Pancreas (tissue), 10 donors: ENCODE data around the gene MMD2. TPM values are rescaled to one million over a fixed set of nuclear protein-coding genes. Genes with fewer than 3 reads are reported as not detected.
A peak's percentile ranks its signal among the peaks of the same experiment; 100 is the strongest.

ENCODE experiments used
- ATAC-seq, 4 donors: fragments of 200-7000 bp; cut with Tn5 transposase; one replicate each; pipeline versions ENCODE4 v1.8.0 to v1.9.1; 2020; ENCODE audit warnings: mild to moderate bottlenecking in 4 of 4, moderate library complexity in 4 of 4
- DNase-seq, 6 donors: peaks; one replicate each; pipeline ENCODE4 v3.0.0-alpha.2; 2020
- FAIRE-seq: peaks from 2 replicates; lab custom pipeline; 2012; peaks lifted over from hg19 to GRCh38; lab: Jason Lieb, UNC
- H3K27ac ChIP-seq, 4 donors: fragments of 200-600 bp; sonication (generic); 1 replicate in 3 of 4; 2 replicates in 1 of 4; pipeline versions ENCODE4 v1.5.0 to v1.8.0; 2020
- H3K27me3 ChIP-seq, 4 donors: fragments of 200-600 bp; one replicate each; pipeline ENCODE4 v1.8.0; 2021
- H3K36me3 ChIP-seq, 3 donors: fragments of 200-600 bp; sonication (generic) in 1 of 3; one replicate each; pipeline versions ENCODE4 v1.5.0 to v1.8.0; 2020 to 2021
- H3K4me1 ChIP-seq, 3 donors: fragments of 200-600 bp; one replicate each; pipeline ENCODE4 v1.8.0; 2021
- H3K4me3 ChIP-seq, 4 donors: fragments of 200-600 bp; sonication (generic) in 2 of 4; one replicate each; pipeline versions ENCODE4 v1.5.0 to v1.8.0; 2020 to 2021
- H3K9me3 ChIP-seq, 4 donors: fragments of 200-600 bp; one replicate each; pipeline ENCODE4 v1.8.0; 2021
- CTCF ChIP-seq, 4 donors: fragments of 200-600 bp; sonication (generic) in 3 of 4; IDR thresholded peaks; one replicate each; pipeline versions ENCODE4 v1.5.0 to v1.8.0; 2021; ENCODE audit warnings: antibody characterized with exemption in 4 of 4
- WGBS, 2 donors: extraction: QIAGEN DNeasy Blood & Tissue Kit; methylation state at CpG; one replicate each; pipeline ENCODE4 v1.1.7; 2013; 5-methylcytosine and 5-hydroxymethylcytosine counted together
- intact Hi-C, 3 donors: fragments of 100-400 bp; cut with DNase I; formaldehyde crosslinking; loops; one replicate each; pipeline versions ENCODE4 v1.11.1 to v1.14.2; 2022
- polyA plus RNA-seq, 2 donors: library from polyadenylated mRNA; stranded (reverse); fragments of 200-250 nt; gene quantifications; one replicate each; pipeline ENCODE4 v1.2.3, GENCODE V29; 2013
- total RNA-seq, 6 donors: library from RNA; stranded (reverse); fragmentation: NEBNext Ultra II Directional in 4 of 6; extraction: Animal tissue kit (Norgen Biotek cat#: 25700) in 4 of 6; gene quantifications; one replicate each; pipeline versions ENCODE4 v1.2.1 to v1.2.4, GENCODE V29; 2021 to 2023
- donor health status: healthy with polysubstance abuse.
- donor health status: DM: no; HTN: no; CAD: no; lungs with moderate emphysema.
- donor health status: DM: no; HTN: no; CAD: no.
- donor health status: control.
- donor health status: control.
- donor health status: Bipolar disorder and iron deficiency.
- donor health status: DM: yes; HTN: yes; CAD: no.
- donor health status: DM: no; HTN: no; CAD: no.
- donor health status: DM: no; HTN: no; CAD: no.
- donor health status: DM: yes; HTN: yes; CAD: no.

Gene MMD2
- total and polyA plus RNA-seq, 8 donors = 0.05 TPM; not detected in 7

GRCh38 chr7:4866528-4867496, 92.2 kb downstream of the MMD2 start:
- H3K4me1 ChIP-seq = no peaks in the 10 kb centered on the region
- no peak for ATAC-seq
- FAIRE-seq = no peak
- H3K27ac ChIP-seq = no peak overlapping the region
- no peaks in the 10 kb centered on the region for H3K9me3 ChIP-seq
- no peak overlapping the region for H3K4me3 ChIP-seq
- 74 to 79% methylated on average over 9 of the region's 9 CpGs for WGBS, 2 donors
- no peaks in the 10 kb centered on the region for H3K36me3 ChIP-seq
- peaks cover 0 to 3% (median 0%) of the 10 kb centered on the region in 4 donors for H3K27me3 ChIP-seq
- intact Hi-C loops = no loop called here
- DNase-seq = no peak
- TF ChIP-seq CTCF (IDR thresholded peaks at IDR 0.05) = no peak

- DNase-seq (no peak), FAIRE-seq (no peak), ATAC-seq (no peak)
- H3K9me3 ChIP-seq = no peaks in the 10 kb centered on the region
- no peaks in the 10 kb centered on the region for H3K36me3 ChIP-seq
- H3K27ac ChIP-seq = no peak overlapping the region
- TF ChIP-seq CTCF (IDR thresholded peaks at IDR 0.05) = no peak
- WGBS, 2 donors = 80 to 86% methylated on average over 14 of the region's 14 CpGs
- H3K4me3 ChIP-seq = peak overlapping the region in 3 of 4 donors; percentile 7 to 39 (median 28)
- peaks cover 0 to 3% (median 0%) of the 10 kb centered on the region in 4 donors for H3K27me3 ChIP-seq
- H3K4me1 ChIP-seq = no peaks in the 10 kb centered on the region
- intact Hi-C loops = no loop called here
Measured at GRCh38 chr7:4862156-4862555, 96.8 kb downstream of the MMD2 start.

- DNase-seq = no peak
- intact Hi-C loops = no loop called here
- Histone ChIP-seq H3K27me3 (peaks cover 0 to 3% (median 0%) of the 10 kb centered on the region in 4 donors), H3K36me3 (no peaks in the 10 kb centered on the region), H3K27ac (no peak within 1 kb of the TSS), H3K4me3 (peak within 1 kb of the TSS; percentile 7 to 39 (median 24)), H3K9me3 (no peaks in the 10 kb centered on the region), H3K4me1 (no peaks in the 10 kb centered on the region)
- FAIRE-seq = no peak
- 19 to 22% methylated on average over 32 to 46 of the region's 46 CpGs for WGBS, 2 donors
- peak in 2 of 4 donors; percentile 44 to 63 for ATAC-seq
- TF ChIP-seq CTCF (IDR thresholded peaks at IDR 0.05) = no peak
Measured at GRCh38 chr7:4861673-4862072, 97.3 kb downstream of the MMD2 start, which contains the start of gene PAPOLB. Gene PAPOLB (minus strand): TSS chr7:4862030. CDS start chr7:4861810, 220 bp downstream.

GRCh38 chr7:4861227-4861626, 97.8 kb downstream of the MMD2 start:
- Histone ChIP-seq H3K36me3 (no peaks in the 10 kb centered on the region), H3K4me1 (no peaks in the 10 kb centered on the region), H3K4me3 (peak overlapping the region in 1 of 4 donors; percentile 39), H3K27me3 (peaks cover 0 to 3% (median 0%) of the 10 kb centered on the region in 4 donors), H3K9me3 (no peaks in the 10 kb centered on the region), H3K27ac (no peak overlapping the region)
- FAIRE-seq (no peak), DNase-seq (no peak), ATAC-seq (no peak)
- no peak for TF ChIP-seq CTCF (IDR thresholded peaks at IDR 0.05)
- WGBS, 2 donors = 85 to 87% methylated on average over 11 of the region's 11 CpGs
- intact Hi-C loops = no loop called here
